Cardiac fibroblast (primary cell): ENCODE results near the gene LRRC71.

Experiments
- DNase-seq, 2 donors: peaks; one replicate each; pipeline versions ENCODE4 v3.0.0 to v3.0.0-alpha.2; 2010; ENCODE audit warnings: low read depth in 2 of 2
- H3K4me3 ChIP-seq, 2 donors: replicated peaks in 1 of 2; 1 replicate in 1 of 2; 2 replicates in 1 of 2; pipeline ENCODE4 v1.5.1; 2011; ENCODE audit warnings: low read depth in 2 of 2, low read length in 2 of 2, mild to moderate bottlenecking in 2 of 2, moderate library complexity in 1 of 2
- TF ChIP-seq, protein P1 (sequence below): IDR thresholded peaks from one replicate; pipeline ENCODE4 v1.5.1; 2011; ENCODE audit warnings: low read depth, mild to moderate bottlenecking, low read length, inconsistent platforms

LRRC71 gene

GRCh38 chr1:156914440-156914856 is 6.0 kb upstream of the LRRC71 start:
- peak; percentile 40 to 67 for DNase-seq
- TF ChIP-seq, protein P1, sequence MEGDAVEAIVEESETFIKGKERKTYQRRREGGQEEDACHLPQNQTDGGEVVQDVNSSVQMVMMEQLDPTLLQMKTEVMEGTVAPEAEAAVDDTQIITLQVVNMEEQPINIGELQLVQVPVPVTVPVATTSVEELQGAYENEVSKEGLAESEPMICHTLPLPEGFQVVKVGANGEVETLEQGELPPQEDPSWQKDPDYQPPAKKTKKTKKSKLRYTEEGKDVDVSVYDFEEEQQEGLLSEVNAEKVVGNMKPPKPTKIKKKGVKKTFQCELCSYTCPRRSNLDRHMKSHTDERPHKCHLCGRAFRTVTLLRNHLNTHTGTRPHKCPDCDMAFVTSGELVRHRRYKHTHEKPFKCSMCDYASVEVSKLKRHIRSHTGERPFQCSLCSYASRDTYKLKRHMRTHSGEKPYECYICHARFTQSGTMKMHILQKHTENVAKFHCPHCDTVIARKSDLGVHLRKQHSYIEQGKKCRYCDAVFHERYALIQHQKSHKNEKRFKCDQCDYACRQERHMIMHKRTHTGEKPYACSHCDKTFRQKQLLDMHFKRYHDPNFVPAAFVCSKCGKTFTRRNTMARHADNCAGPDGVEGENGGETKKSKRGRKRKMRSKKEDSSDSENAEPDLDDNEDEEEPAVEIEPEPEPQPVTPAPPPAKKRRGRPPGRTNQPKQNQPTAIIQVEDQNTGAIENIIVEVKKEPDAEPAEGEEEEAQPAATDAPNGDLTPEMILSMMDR = no peak
- H3K4me3 ChIP-seq = no peak overlapping the region

DNA sequence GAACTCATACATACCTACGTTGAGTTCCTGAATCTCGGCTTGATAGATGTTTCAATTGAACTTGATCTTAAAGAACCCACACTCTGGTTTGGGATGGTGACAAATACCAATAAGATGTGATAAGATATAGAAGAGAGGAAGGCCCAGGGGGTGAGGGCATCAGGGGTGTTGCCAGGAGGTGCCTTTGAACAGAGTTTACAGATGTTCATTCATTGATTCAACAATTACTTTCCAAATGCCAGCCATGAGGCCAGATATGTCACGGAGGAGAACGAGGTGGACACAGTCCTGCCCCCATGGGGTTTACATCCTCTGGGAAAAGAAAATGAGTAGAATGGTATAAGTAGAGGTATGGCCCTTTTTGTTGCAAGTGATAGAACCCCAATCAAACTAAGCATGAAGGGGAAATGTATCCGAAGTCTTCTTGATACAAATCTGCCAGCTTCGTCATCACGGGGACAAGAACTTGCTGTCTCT is 659 bp downstream of the LRRC71 start:
- H3K4me3 ChIP-seq = peak overlapping the region in 1 of 2 donors; percentile 38
- TF ChIP-seq, protein P1 = no peak
- DNase-seq = no peak

DNA sequence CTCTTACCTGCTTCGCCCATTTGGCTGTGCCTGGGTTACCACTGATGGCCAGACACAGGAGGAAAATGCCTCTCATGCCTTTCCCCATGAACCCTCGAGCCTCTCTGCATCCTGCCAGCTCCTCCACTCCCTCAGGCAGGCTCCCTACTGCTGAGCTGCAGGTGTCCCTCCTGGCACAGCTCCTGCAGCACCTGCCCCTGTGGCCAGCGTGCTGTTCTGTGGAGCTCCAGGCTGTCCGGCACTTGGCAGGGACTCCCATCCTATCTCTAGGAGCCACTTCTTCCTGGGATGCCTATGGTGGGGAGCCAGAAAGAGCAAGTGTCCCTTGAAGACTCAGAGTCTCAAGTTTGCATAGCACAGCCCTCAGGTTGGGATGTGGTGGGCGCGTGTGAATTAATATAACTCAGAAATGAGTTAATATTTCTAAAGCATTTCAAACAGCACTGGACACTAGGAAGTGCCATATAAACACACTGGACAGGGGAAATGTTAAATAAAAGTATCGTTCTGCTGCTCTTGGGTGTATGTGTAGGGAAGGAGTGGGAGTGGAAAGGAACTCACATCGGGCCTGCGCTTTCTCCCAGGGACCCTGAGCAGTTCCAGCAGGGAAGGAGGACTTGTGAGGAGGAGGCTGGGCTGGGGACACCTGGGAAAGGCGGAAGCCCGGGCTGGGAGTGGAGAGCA is 2.7 kb downstream of the LRRC71 start:
- no peak for DNase-seq
- H3K4me3 ChIP-seq = no peak overlapping the region
- TF ChIP-seq, protein P1 = no peak

DNA sequence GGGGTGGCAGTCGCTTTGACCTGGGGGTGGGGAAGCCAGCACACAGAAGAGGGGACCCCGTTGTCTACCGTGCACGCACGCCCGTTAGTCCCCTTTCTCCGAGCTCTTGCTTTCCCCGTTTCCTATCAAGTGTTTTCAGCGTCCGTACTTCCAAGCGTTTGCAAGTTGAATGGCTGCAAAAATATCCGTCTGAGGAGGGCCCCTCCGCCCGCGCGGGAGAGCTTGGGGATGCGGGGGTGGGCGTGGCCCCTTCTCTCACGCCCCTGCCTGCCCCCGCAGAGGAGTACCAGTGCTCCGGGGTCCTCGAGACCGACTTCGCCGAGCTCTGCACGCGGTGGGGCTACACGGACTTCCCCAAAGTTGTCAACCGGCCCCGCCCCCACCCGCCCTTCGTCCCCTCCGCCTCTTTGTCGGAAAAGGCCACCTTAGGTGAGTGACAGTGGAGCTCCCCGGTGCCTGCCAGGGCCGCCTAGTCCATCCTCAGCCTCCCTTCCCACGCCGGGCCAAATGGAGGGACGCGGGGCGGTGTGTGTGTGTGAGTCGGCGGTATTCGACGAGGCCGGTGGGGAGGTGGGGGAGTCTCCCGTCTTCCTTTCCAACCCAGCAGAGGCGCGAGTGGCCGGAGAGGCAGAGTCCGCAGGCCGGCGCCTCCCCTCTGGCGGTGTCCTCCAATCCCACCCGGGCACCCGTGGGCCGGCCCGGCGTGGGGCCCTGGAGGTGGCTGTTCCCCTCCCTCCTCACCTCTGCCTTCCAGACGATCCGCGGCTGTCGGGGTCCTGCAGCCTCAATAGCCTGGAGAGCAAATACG is 3.4 kb downstream of the LRRC71 start:
- TF ChIP-seq, protein P1 = no peak
- peak overlapping the region in 1 of 2 donors; percentile 3 for H3K4me3 ChIP-seq
- no peak for DNase-seq

DNA sequence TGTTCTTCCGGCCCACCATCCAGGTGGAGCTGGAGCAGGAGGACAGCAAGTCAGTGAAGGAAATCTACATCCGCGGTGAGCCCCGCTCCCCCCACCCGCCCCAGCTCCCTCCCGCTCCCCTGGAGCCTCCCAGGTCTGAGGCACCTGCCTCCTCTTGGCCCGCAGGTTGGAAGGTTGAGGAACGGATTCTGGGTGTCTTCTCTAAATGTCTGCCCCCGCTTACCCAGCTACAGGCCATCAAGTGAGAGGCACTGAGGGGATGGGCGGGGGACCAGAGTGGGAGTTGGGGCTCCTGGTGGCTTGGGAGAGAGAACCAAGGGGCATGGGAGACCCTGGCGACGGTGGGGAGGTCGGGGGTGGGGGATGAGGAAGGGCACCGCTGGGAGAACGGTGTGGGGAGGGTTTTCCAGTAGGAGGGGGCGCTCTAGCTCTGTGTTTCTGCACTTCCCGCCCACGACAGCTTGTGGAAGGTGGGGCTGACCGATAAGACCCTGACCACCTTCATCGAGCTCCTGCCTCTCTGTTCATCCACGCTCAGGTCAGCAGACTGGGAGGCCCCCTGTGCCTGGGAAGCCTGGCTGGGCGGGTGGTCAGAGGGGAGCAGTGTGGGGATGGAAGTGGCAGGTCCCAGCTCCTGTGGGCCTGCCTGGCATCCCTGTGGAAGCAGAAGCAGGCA is 4.2 kb downstream of the LRRC71 start:
- TF ChIP-seq, protein P1 = no peak
- no peak for DNase-seq
- no peak overlapping the region for H3K4me3 ChIP-seq

GRCh38 chr1:156925154-156926010 is 5.0 kb downstream of the LRRC71 start:
- DNase-seq = no peak
- no peak overlapping the region for H3K4me3 ChIP-seq
- TF ChIP-seq, protein P1 = no peak
